Activated CD8-positive, alpha-beta memory T cell treated with anti-CD3 and anti-CD28 coated beads for 4 hours (primary cell): ENCODE data around the gene S100P.
A peak's percentile ranks its signal among the peaks of the same experiment; 100 is the strongest.

Experiments used
- DNase-seq, 2 donors: peaks; one replicate each; pipeline ENCODE4 v3.0.0-alpha.2; 2020; ENCODE audit warnings: low read depth in 2 of 2

Gene S100P

DNA sequence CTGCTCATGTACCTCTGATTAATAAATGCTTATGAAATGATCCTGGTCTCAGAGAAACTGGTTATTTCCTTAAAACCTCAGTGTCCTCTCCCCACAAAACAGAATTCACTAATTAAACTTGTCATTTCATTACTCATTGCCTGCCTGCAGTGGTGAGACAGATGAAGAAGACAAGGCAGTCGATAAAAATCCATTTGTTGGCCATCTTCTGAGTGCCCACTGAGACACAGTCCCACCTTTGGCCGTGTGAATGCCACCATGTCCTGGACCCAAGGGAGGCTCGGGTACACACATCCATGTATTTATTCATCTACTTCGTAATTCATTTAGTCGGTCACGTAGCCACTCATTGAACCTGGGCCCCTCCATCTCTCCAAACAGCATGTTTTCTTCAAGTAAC lies 3.5 kb downstream of the S100P start:
- no peak for DNase-seq

GRCh38 chr4:6699388-6699787 lies 5.7 kb downstream of the S100P start:
- no peak for DNase-seq

- no peak for DNase-seq
These were observed 6.2 kb downstream of the S100P start for GRCh38 chr4:6699903-6700302.

DNA sequence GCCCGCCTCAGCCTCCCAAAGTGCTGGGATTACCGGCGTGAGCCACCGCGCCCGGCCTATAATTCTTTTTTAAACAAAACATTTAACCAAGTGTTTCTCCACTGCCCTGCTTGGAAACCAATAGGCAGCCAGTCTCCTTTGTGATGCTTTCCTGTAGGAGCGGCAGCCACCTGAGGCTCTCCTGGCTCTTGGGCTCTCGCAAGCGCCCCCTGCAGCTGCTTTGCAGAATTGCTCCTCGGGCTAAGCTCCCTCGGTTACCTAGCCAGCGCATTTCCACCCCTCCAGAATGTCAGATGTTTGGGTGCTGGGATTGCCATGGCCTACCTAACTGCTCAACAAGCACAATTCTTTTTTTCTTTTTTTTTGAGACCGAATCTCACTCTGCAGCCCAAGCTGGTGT lies 7.7 kb downstream of the S100P start:
- DNase-seq = no peak

GRCh38 chr4:6702761-6703160 lies 9.1 kb downstream of the S100P start:
- no peak for DNase-seq

GRCh38 chr4:6703786-6704185 lies 10.1 kb downstream of the S100P start:
- no peak for DNase-seq

- DNase-seq = no peak
These were observed 12.0 kb downstream of the S100P start for GRCh38 chr4:6705646-6706045.

DNA sequence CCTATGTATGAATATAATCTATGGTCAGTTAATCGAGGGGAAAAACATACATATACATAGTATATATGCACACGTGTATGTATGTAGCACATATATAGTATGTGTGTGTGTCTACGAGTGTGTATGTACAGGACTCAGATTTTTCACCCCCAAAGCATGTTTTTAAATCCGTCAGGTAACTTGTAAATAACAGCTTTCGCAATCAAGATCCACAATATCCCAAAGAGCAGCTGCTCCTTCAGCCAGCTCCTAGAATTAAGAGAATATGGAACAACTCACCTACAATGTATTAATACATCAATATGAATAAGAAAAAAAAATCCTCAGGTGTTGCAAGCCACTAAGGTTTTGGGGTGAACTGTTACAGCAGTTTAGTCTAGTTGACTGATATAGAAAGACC lies 12.5 kb downstream of the S100P start:
- DNase-seq = no peak

DNA sequence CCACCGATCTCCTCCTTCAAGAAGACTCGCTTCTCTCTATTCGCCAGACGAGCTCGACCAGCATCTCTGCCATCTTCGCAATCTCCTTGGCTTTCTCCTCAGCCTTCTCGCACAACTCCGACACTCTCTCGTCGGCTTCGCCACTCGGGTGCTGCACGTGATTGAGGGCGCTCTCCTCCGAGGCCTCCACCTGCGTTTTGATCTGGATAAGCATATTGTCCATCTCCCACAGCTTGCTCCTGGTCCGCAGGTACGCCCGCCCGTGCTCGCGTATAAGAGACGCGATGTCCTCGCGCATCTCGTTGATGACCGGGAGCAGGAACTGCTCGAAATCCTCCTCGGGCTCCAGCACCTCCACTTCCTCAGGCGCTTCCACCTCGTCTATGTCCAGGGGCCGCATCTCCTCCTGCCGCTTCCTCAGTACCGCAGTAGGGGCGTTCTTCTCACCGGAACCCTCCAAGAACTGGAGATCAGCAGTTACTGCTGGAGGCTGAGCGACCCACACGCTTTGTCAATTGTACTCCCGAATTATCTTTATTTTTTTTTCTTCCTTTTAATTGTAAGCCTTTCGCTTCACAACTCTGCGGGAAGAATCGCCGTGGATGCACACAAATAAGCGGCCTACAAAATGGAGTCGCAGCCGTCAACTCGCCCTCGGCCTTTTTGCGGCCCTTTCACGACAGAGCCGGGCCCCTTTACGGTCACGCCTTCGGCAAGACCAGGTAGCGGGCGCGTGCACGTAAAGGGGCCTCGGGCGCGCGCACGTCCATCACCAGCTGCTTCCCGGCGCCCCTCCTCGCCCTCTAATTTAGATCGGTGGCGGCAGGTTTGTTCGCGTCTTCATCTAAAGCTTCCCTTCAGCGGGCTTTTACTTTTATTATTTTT lies 15.8 kb downstream of the S100P start, which contains the start of gene MRFAP1L1:
MRFAP1L1 (minus strand) TSS at position 636 of the 885 bp plus-strand sequence; CDS start at position 400, 236 bp downstream.
- DNase-seq = peak; percentile 91 to 92

DNA sequence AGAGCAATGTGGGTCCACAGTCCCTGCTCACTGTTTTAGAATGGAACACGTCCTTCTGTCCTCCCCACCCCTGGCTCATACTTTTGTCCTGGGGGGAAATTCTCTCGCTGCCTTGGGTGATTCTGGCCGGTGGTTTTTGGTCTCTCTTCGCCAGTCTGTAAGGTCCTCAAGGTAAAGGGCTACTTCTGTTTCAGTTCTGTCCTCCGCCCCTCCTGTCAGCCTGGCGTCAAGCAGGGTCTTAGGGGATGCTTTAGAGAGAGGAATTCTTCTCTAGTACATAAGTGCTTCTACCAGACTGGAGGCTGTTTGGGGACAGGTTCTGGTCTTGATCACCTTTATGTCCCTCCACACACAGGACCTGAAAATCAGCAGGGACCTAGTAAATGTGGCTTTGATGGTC lies 16.6 kb downstream of the S100P start:
- DNase-seq = no peak

DNA sequence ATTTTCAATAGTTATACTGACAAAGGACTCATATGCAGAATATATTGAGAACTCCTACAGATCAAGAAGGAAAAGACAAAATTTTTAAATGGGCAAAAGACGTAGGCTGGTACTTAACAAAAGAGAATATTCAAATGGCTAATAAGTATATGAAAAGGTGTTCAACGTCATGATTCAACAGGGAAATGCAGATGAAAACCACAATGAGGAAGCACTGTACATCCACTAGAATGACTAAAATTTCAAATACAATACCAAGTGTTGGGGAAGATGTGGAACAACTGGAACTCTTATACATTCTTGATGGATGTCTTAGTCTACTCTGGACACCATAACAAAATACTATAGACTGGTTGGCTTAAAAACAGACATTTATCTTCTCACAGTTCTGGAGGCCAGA lies 17.3 kb downstream of the S100P start:
- DNase-seq = no peak

- no peak for DNase-seq
These were observed 21.3 kb downstream of the S100P start for GRCh38 chr4:6714954-6715353.

GRCh38 chr4:6715704-6716017 lies 22.0 kb downstream of the S100P start:
- DNase-seq = no peak

DNA sequence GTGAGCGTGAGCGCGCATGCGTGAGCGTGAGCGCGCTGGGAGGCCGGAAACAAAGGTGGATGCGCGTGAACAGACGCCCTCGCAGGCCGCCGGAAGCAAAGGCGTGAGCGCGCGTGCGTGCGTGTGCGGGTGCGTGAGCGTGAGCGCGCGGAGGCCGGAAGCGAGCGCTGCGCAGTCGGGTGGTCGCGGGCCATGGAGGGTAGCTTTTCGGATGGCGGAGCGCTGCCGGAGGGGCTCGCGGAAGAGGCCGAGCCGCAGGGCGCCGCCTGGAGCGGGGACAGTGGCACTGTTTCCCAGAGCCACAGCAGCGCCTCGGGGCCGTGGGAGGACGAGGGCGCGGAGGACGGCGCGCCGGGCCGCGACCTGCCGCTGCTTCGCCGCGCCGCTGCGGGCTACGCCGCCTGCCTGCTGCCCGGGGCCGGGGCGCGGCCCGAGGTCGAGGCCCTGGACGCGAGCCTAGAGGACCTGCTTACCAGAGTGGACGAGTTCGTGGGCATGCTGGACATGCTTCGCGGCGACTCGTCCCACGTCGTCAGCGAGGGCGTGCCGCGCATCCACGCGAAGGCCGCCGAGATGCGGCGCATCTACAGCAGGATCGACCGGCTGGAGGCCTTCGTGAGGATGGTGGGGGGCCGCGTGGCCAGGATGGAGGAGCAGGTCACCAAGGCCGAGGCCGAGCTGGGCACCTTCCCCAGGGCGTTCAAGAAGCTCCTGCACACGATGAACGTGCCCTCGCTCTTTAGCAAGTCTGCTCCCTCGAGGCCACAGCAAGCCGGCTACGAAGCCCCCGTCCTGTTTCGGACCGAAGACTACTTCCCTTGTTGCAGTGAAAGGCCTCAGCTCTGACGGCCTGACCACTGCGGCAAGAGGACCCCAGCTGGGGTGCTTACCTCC lies 22.6 kb downstream of the S100P start, which contains the start of gene BLOC1S4:
BLOC1S4 (plus strand) TSS at position 157 of the 894 bp plus-strand sequence; CDS start at position 193, 36 bp downstream.
- DNase-seq = peak; percentile 75 to 80

- no peak for DNase-seq
These were observed 23.4 kb downstream of the S100P start for GRCh38 chr4:6716958-6717655.

DNA sequence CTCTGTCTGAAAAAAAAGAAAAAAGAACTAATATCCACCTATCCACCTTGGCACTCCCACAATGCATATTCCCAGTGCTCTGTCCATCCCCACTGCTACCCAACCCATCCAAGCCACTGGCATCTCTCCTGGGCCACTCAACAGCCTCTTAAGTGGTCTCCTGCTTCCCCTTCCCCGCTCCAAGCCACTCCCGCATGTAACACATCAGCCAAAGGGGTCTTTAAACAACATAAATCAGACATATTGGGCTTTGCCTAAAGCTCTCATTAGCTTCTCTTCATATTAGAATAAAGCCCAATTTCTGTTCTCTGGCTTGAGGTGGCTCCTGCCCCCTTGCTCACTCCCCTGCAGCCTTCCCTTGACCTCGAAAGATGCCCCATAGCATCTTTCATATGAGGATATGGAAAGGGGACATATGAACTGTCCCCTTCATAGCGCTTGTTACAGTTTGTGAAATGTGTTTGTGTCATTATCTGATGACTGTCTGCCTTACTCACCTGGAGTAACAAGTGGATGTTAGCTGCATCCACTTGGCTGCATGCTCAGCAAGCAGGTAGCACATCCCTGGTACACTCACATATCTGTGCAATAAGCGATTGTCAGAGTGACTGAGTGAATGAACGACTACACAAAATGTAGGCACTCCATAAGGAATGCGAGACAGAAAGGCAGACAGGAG lies 25.4 kb downstream of the S100P start:
- no peak for DNase-seq

DNA sequence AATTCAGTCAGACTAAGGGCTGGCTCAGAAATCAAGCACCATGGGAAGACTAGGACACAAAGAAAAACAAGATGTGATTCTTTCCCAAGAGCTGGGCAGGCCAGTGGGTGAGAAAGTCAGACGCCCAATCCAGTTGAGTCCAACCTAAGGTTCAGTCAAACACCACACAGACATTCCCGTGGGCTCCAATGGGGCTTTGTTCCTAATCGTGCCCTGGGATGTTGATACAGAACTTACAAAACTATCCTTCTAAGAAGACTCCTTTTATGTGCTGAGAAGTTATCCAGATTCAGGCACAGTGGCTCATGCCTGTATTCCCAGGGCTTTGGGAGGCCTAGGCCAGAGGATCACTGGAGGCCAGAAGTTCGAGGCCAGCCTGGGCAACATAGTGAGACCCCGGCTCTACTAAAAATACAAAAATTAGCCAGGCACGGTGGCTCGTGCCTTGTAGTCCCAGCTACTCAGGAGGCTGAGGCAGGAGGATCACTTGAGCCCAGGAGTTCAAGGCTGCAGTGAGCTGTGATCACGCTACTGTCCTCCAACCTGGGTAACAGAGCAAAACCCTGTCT lies 26.0 kb downstream of the S100P start:
- no peak for DNase-seq

GRCh38 chr4:6720202-6720699 lies 26.6 kb downstream of the S100P start:
- peak; percentile 60 to 71 for DNase-seq

- no peak for DNase-seq
These were observed 27.4 kb downstream of the S100P start for GRCh38 chr4:6721121-6721520.

DNA sequence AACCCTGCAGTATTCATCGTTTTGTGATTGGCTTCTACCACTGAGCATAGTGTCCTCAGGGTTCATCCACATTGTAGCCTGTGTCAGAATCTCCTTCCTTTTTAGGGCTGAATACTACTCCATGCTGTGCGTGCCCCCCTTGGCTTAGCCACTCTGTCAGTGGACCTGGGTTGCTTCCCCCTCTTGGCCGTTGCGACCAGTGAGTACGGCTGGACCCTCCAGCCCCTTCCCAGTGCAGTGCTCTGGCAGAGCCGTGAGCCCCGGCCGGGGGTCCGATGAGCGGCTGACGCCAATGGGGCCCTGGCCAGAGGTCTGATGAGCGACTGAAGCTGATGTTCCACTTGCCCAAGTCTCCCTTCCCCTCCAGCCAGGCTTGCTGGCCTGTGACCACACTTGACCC lies 29.2 kb downstream of the S100P start:
- no peak for DNase-seq

DNA sequence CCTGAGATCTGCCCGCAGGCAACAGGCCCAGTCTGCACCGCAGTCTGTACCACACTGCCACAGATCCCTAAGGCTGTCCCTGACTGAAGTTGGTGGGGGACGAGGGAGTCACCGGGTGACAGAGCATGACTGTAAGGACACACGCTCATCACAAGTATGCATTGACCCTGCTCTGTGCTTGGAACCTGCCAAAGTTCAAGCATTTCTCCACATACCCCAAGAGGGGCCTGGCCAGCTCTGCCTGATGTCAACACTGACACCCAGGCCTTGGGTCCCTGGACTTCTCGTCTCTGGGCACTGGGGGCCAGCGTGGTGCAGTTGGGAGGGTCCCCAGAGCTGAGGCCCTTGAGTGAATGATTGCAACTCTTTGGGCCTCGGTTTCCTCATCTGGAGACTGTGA lies 30.2 kb downstream of the S100P start:
- DNase-seq = no peak
